GM12878 (cell line): ENCODE measurements around the gene EEF1AKMT2. TPM values are rescaled to one million over a fixed set of nuclear protein-coding genes. Genes with fewer than 3 reads are reported as not detected.

Experiments
- ATAC-seq: fragments of 200-7000 bp; cut with Tn5 transposase; 3 replicates; pipeline ENCODE4 v1.9.1; 2020; ENCODE audit warnings: mild to moderate bottlenecking, moderate library complexity
- BruUV-seq: library from RNA; stranded (reverse); fragments of 400-500 nt; replicated peaks from 2 replicates; lab custom pipeline; 2021; lab: Mats Ljungman, UMichigan
- CTCF ChIA-PET: fragments of 300-600 bp; sonication (Branson Sonifier 250); formaldehyde crosslinking; extraction: SDS; loops from one replicate; lab custom pipeline; 2021; ENCODE audit warnings: inconsistent platforms; lab: Yijun Ruan, JAX
- POLR2A ChIA-PET: fragments of 350-600 bp; formaldehyde crosslinking; extraction: SDS; loops from one replicate; lab custom pipeline; 2021; ENCODE audit warnings: inconsistent platforms; lab: Charles Lee
- RAD21 ChIA-PET: fragments of 300-600 bp; sonication (Branson Sonifier 250); formaldehyde crosslinking; loops from one replicate; lab custom pipeline; 2023; ENCODE audit warnings: antibody characterized with exemption; ENCODE audit not compliant: unreplicated experiment; lab: Charles Lee
- SMC1A ChIA-PET: fragments of 300-600 bp; sonication (Branson Sonifier 250); formaldehyde crosslinking; loops from one replicate; lab custom pipeline; 2023; ENCODE audit not compliant: unreplicated experiment, uncharacterized antibody; lab: Charles Lee
- DNase-seq: peaks from one replicate; pipeline ENCODE4 v3.0.0-alpha.2; 2011; ENCODE audit warnings: low read depth, low spot score
- FAIRE-seq: peaks from 3 replicates; lab custom pipeline; 2011; peaks lifted over from hg19 to GRCh38; lab: Jason Lieb, UNC
- H2AFZ ChIP-seq: 2 replicates; pipeline ENCODE4 v1.6.0; 2011; ENCODE audit warnings: low read depth, low read length, control low read depth; ENCODE audit not compliant: control insufficient read depth
- H3K27ac ChIP-seq: 2 replicates; pipeline ENCODE4 v1.5.1; 2011; ENCODE audit warnings: control low read depth; ENCODE audit not compliant: control insufficient read depth, insufficient read depth
- H3K27me3 ChIP-seq, 2 experiments: replicated peaks in 1 of 2; 2 replicates each; pipeline versions ENCODE4 v1.6.0 to v1.6.1; 2011; ENCODE audit warnings: low read length in 1 of 2; ENCODE audit not compliant: control insufficient read depth in 2 of 2, insufficient read depth in 2 of 2
- H3K36me3 ChIP-seq, 2 experiments: 2 replicates each; pipeline ENCODE4 v1.5.1; 2011; ENCODE audit warnings: low read length in 1 of 2; ENCODE audit not compliant: control insufficient read depth in 2 of 2, insufficient read depth in 2 of 2
- H3K4me1 ChIP-seq: 2 replicates; pipeline ENCODE4 v1.6.1; 2011; ENCODE audit warnings: mild to moderate bottlenecking, low read length, moderate library complexity, mixed read lengths; ENCODE audit not compliant: control insufficient read depth, insufficient read depth
- H3K4me2 ChIP-seq: 2 replicates; pipeline ENCODE4 v1.6.0; 2011; ENCODE audit warnings: control low read depth; ENCODE audit not compliant: control insufficient read depth, insufficient read depth
- H3K4me3 ChIP-seq: fragments of 200-600 bp; sonication (generic); 2 replicates; pipeline ENCODE4 v1.5.1; 2016
- H3K79me2 ChIP-seq: 2 replicates; pipeline ENCODE4 v1.6.0; 2011; ENCODE audit warnings: low read length; ENCODE audit not compliant: control insufficient read depth, insufficient read depth
- H3K9ac ChIP-seq: 2 replicates; pipeline ENCODE4 v1.8.0; 2011; ENCODE audit warnings: low read length, control low read depth, mixed read lengths; ENCODE audit not compliant: control insufficient read depth, insufficient read depth
- H3K9me3 ChIP-seq: replicated peaks from 3 replicates; pipeline ENCODE4 v1.5.1; 2011; ENCODE audit warnings: mild to moderate bottlenecking, low read length; ENCODE audit not compliant: control insufficient read depth, insufficient read depth
- H4K20me1 ChIP-seq: 2 replicates; pipeline ENCODE4 v1.6.0; 2011; ENCODE audit not compliant: control insufficient read depth, insufficient read depth
- HDGF ChIP-seq: fragments of 450-650 bp; IDR thresholded peaks from 2 replicates; pipeline ENCODE4 v1.6.1; 2016; ENCODE audit warnings: antibody characterized with exemption
- NFXL1 ChIP-seq: fragments of 450-650 bp; IDR thresholded peaks from 2 replicates; pipeline ENCODE4 v1.6.1; 2017; ENCODE audit warnings: antibody characterized with exemption, mild to moderate bottlenecking, borderline replicate concordance
- PAX8 ChIP-seq: fragments of 450-650 bp; IDR thresholded peaks from 2 replicates; pipeline ENCODE4 v1.6.1; 2017; ENCODE audit warnings: mild to moderate bottlenecking, moderate library complexity
- SRF ChIP-seq, 2 experiments: IDR thresholded peaks; 2 replicates each; pipeline ENCODE4 v1.6.1; 2011; ENCODE audit warnings: low read depth in 2 of 2, low read length in 2 of 2, mild to moderate bottlenecking in 1 of 2, moderate library complexity in 1 of 2
- WGBS: methylation state at CpG from one replicate; pipeline ENCODE4 v1.1.6; 2016; ENCODE audit warnings: low lambda C conversion rate; ENCODE audit not compliant: insufficient replicate concordance, insufficient coverage; ENCODE audit errors: missing lambda C conversion rate; 5-methylcytosine and 5-hydroxymethylcytosine counted together
- in situ Hi-C: fragments of 300-500 bp; cut with MboI; formaldehyde crosslinking; loops from 9 replicates; pipeline ENCODE4 v1.14.3; 2018; ENCODE audit warnings: mixed read lengths
- intact Hi-C: fragments of 100-400 bp; cut with micrococcal nuclease; formaldehyde crosslinking; loops from one replicate; pipeline ENCODE4 v1.14.2; 2022; ENCODE audit not compliant: unreplicated experiment
- polyA plus RNA-seq, 11 experiments: library from polyadenylated mRNA; depleted of rRNA in 4 of 11; unstranded in 6 of 11; stranded (reverse) in 5 of 11; fragments of >200 nt; fragmentation: Nextera tagmentation in 4 of 11; fragmentation: Illumina TruSeq in 1 of 11; extraction: Ambion mirVana in 4 of 11; extraction: Trizol in 1 of 11; gene quantifications; 1 replicate in 1 of 11; 2 replicates in 10 of 11; pipeline versions ENCODE4 v1.2.1 to v1.2.3, GENCODE V29; 2011 to 2016; ENCODE audit warnings: inconsistent platforms in 2 of 11, missing spikeins in 2 of 11, low read depth in 1 of 11
- total RNA-seq, 4 experiments: library from RNA; depleted of rRNA in 3 of 4; stranded (reverse); fragments of >200 nt in 3 of 4; fragmentation: Illumina TruSeq in 1 of 4; extraction: Trizol in 1 of 4; gene quantifications; 2 replicates each; pipeline versions ENCODE4 v1.2.1 to v1.2.3, GENCODE V29; 2013 to 2021
- TF ChIP-seq, protein P1 (sequence below): IDR thresholded peaks from 2 replicates; pipeline ENCODE4 v1.6.1; 2011; ENCODE audit warnings: mild to moderate bottlenecking, low read depth, low read length, moderate library complexity; ENCODE audit not compliant: insufficient replicate concordance

The EEF1AKMT2 gene
- total and polyA plus RNA-seq, 10 of the 15 experiments (the other 5 are each of a cell fraction or from before 2014, with no cell fraction given), result 9.1 to 29.3 (median 23.6) TPM

DNA sequence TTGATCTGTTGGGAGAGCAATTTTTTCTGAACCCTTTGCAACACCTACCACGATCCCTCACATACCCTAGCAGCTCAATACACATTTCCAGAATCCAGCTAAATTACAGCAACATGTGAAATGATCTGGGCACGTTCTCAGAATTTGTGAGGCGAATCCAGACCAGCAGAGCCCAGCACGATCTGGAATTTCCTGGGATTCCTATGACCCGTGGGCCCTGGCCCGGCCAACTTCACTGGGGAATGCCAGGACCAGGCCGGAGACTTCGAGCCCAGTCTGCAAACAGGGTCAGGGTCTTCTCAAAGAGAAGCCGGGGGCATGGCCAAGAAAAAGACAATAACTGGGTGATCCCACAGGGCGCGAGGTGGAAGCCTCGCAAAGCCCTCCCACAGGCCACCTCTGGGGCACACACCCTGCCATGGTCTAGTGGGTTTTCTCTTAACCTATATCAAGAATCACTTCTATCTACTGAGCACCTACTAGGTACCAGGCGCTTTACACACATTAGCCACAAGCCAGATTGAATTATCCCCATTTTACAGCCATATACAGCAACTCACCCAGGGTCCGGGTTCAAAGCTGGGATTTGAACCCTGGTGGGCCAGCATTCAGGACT, 81.3 kb downstream of the EEF1AKMT2 start:
- WGBS, result 66% methylated on average over 14 of the region's 14 CpGs
- Histone ChIP-seq H3K9me3 (no peaks in the 10 kb centered on the region), H3K4me1 (peaks cover 5% of the 10 kb centered on the region), H2AFZ (no peak overlapping the region), H3K4me3 (no peak overlapping the region), H3K27me3 (no peaks in the 10 kb centered on the region), H4K20me1 (no peaks in the 10 kb centered on the region), H3K79me2 (peaks cover 4% of the 10 kb centered on the region), H3K27ac (no peak overlapping the region), H3K4me2 (no peak overlapping the region), H3K36me3 (peaks cover 0 to 10% of the 10 kb centered on the region in 2 experiments; a peak in 3 of 4 replicates), H3K9ac (no peak overlapping the region)
- ATAC-seq (peak; percentile 32; the same call in 1 of the 3 replicates), DNase-seq (no peak), FAIRE-seq (no peak)
- ChIA-PET RAD21 (no interaction called here), CTCF (no interaction called here), SMC1A (interaction anchor here (2.0 kb wide), 1 partner anchor 9 kb away, joined by 9 read pairs; no protein-coding TSS in a partner anchor), POLR2A (interaction anchor here (0.5 kb wide), 1 partner anchor 27 kb away, joined by 3 read pairs; no protein-coding TSS in a partner anchor)
- BruUV-seq, result no TSS peak
- in situ Hi-C loops, result no loop called here
- intact Hi-C loops, result no loop called here
- TF ChIP-seq SRF (IDR thresholded peaks at IDR 0.05; ENCODE audit: low read depth in 2 of 2, low read length in 2 of 2), result no peak
- no peak for TF ChIP-seq PAX8
- TF ChIP-seq HDGF, result no peak
- TF ChIP-seq NFXL1, result no peak
- TF ChIP-seq, protein P1, sequence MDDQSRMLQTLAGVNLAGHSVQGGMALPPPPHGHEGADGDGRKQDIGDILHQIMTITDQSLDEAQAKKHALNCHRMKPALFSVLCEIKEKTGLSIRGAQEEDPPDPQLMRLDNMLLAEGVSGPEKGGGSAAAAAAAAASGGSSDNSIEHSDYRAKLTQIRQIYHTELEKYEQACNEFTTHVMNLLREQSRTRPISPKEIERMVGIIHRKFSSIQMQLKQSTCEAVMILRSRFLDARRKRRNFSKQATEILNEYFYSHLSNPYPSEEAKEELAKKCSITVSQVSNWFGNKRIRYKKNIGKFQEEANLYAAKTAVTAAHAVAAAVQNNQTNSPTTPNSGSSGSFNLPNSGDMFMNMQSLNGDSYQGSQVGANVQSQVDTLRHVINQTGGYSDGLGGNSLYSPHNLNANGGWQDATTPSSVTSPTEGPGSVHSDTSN, result no peak
